WI38 (cell line): Measurements from ENCODE around the gene CD247.

Experiments
- H3K4me3 ChIP-seq: 2 replicates; pipeline ENCODE4 v1.5.1; 2011; ENCODE audit warnings: low read depth, mild to moderate bottlenecking, control low read depth, low read length
- CTCF ChIP-seq: IDR thresholded peaks from 2 replicates; pipeline ENCODE4 v1.5.1; 2012; ENCODE audit warnings: low read depth, mild to moderate bottlenecking, control low read depth, low read length

Gene CD247

GRCh38 chr1:167516404-167517388, 1.6 kb downstream of the CD247 start:
- H3K4me3 ChIP-seq, result no peak overlapping the region
- TF ChIP-seq CTCF, result no peak

- H3K4me3 ChIP-seq, result no peak overlapping the region
- no peak for TF ChIP-seq CTCF
Observed at GRCh38 chr1:167515893-167516321, 2.4 kb downstream of the CD247 start.

GRCh38 chr1:167515461-167515860, 2.9 kb downstream of the CD247 start:
- no peak overlapping the region for H3K4me3 ChIP-seq
- no peak for TF ChIP-seq CTCF

- H3K4me3 ChIP-seq, result no peak overlapping the region
- TF ChIP-seq CTCF, result no peak
Observed at GRCh38 chr1:167514288-167514687, 4.0 kb downstream of the CD247 start.

- no peak for TF ChIP-seq CTCF
- no peak overlapping the region for H3K4me3 ChIP-seq
Observed at GRCh38 chr1:167512046-167512654, 6.2 kb downstream of the CD247 start.

- no peak overlapping the region for H3K4me3 ChIP-seq
- TF ChIP-seq CTCF, result no peak
Observed at GRCh38 chr1:167511374-167511986, 6.8 kb downstream of the CD247 start.
